ENCODE results near the gene SELENOP.
"Not testable (repeated sequence)": the region's sequence is repeated elsewhere in the genome, so short reads cannot be mapped to it uniquely, and the experiment has no call there.

Gene SELENOP

DNA sequence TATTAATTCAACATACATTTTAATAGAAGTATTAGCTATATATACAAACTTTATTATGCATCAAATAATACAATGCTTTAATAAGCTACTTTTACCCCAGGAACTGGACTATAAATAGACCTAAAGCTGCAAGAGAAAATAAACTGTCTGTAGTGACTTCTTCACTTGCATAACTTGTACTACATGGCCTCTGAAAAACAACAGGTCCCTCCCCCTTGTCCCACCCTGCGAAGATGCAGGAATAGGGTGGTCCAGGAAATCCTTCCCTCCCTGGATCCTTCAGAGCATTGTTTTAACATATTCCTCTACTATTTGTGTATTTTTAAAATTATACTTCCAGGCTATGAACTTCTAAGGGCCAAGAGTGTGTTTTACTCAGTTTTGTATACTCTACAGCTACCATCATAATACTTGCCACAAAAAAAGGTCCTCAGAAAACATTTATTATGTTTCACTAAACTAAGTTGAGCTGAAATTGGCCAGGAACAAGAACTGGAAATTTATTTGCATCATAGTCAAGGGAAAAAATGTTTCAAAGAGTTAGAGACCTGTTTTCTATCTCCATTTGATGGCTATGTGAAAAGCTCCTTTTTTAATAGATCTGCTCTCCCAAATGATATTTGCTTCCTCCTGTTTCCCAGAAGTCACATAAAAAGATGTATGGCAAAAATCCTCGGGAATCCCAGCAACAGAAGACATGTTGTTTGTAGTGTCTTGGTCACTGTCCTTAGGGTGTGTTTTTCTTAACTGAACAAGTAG is 15.2 kb upstream of the SELENOP start:
- DNase-seq, result no peak

DNA sequence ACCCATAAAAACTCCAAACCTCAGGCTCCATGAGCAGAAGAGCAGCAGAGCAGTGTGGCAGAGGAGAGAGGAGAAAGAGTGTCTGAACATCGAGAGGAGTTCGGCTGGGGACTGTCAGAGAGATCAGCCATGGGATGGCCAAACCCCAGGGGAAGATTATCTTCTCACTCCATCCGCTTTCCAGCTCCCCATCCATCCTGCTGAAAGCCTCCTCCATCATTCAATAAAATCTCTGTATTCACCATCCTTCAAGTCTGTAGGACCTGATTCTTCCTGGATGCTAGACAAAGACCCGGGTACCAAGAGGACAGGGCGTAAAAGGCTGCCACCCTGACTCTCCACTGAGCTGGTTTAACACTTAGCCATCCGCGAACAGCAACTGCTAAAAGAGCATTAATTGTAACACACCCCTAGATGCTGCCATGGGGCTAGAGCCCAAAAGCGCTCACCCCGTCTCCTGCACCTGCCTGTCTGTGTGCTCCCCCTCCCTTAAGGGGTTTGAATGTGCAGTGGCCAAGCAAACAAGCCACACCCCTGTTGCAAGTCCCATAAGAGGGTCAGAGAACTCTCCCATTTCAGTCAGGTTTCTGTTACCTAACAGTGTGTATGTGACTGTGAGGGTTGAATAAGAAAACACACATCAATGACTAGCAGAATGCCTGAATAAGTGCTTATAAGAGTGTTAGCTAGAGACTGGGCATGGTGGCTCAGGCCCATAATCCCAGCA is 13.9 kb upstream of the SELENOP start:
- DNase-seq, result no peak

DNA sequence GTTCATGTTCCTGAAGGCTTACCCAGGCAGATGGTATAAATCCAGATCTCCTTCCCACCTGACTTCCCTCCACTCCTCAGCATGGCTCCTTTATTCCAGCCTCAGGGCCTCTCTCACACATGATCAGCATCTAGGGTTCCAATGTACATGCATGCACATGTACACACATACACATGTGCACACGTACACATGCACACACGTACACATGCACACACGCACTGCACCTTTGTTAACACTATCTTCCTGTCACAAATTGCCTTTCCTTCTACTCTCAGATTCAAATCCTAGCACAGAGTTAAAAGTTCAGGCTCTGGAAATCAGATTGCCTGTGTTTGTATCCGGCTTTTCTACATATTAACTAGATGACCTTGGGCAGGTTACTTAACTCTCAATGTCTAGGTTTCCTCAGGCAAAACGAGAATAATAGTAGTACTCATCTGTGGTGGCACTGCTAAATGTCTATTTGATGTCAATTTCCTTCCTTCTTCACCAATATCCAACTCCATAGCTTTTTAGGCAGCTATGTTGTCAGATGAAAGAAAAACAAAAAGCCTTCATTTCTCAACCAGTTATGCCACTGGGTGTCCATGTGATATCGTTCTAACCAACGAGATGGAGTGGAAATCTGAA is 12.8 kb upstream of the SELENOP start:
- DNase-seq, result no peak

DNA sequence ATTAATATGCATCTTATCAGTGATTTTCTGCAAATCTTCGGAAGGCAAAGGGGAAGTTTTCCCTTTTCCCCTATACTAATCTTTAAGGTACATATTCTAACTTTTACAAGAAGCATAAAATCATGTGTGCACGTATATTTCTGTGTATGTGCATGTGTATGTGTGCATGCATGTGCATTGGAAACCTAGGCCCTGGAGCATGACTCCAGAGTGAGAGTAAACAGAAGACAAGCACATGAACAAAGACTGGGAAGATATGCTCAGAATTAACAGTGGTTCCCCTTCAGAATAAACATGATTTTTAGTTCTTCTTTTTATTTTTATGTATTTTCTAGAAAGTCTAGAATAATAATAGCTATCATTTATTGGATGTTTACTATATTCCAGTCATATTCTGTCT is 10.9 kb upstream of the SELENOP start:
- DNase-seq, result no peak

DNA sequence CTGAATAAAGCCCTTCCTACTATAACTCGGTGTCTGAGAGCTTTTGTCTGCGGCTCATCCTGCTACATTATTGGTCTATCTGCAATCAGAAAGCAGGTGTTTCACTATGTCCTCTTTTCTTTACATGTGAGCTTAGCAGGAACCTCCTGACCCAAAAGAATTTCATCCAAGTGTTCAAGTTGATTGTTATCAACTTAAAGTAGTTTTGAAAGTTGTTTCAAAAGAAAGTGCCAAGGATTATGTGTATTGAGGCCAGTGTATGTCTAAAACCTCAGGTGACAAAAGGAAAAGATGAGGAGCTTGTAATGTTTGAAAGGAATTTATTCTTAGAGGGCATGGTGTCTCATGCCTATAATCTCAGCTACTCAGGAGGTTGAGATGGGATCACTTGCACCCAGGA is 8.1 kb upstream of the SELENOP start:
- DNase-seq, result no peak

DNA sequence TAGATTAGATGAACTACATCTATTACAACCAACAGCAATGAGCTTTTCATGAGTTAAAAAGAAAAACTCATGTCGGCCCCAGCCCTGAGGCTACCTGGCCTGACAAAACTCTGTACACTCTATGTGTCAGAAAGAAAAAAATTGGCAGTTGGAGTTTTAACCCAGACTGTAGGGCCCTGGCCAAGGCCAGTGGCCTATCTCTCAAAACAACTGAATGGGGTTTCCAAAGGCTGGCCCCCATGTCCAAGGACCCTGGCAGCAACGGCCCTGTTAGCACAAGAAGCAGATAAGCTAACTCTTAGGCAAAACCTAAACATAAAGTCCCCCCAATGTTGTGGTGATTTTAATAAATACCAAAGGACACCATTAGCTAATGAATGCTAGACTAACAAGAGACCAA is 4.9 kb upstream of the SELENOP start:
- not testable (repeated sequence) for DNase-seq

DNA sequence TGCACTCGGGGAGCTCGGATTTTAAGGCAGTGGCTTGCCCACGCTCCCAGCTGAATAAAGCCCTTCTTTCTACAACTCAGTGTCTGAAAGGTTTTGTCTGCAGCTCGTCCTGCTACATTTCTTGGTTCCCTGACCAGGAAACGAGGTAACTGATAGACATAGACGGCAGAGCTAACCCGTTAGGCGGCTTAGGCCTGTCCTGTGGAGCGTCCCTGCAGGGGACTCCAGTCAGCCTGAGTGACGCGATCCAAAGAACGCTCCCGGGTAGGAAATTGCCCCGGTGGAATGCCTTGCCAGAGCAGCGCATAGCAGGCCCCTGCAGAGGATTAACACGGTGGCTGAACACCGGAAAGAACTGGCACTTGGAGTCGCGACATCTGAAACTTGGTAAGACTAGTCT is 1.8 kb upstream of the SELENOP start:
- no peak for DNase-seq

DNA sequence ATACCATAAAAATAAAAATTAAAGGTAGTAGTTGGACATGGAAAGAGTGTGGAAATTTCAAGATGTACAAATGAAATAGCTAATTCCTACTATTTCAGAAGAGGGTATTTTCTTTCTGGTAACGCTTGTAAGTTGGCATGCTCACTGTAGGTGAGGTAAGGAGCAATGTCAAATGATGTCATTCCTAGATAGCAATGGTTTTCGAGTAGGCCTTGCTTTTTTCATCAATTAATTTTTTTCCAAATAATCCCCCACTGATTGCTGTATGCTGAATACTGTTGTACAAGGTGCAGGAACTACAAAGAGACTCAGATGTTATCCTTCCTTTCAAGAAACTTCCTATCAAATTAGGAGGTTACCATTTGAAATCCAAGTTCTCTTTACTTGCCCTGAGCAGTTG is 928 bp upstream of the SELENOP start:
- DNase-seq, result no peak

DNA sequence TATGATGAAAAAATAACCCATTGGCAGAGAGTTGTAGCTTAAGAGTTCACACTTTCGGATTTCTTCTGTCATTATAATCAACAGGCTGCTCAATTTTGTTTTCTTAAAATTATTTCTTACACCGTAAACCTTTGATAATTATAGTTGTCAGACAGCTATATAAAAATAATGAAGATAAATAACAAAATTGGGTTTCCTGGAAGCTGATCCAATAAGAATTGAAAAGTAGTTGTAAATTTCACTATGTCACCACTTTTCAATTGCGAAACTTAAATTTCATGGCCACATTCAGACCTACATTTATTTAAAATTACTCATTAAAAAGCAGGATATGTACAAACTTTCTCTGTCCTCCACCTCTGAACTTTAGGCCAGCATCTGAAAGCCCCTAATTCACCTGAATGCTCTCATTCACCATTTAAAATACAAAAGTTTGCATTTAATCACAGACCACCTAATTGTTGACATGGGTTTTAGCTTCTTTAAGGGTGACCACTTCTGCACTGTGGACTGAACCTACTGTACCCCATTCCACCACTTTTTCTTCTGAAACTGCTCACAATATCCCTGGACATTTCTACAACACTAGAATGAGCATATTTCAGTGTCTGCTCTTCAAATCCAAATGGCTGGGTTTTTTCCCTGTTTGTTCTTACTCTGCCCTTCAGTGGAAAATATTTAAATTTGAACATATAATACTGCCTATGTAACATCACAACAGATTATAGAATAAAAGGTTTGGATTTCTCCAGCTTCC is 680 bp downstream of the SELENOP start:
- no peak for DNase-seq

DNA sequence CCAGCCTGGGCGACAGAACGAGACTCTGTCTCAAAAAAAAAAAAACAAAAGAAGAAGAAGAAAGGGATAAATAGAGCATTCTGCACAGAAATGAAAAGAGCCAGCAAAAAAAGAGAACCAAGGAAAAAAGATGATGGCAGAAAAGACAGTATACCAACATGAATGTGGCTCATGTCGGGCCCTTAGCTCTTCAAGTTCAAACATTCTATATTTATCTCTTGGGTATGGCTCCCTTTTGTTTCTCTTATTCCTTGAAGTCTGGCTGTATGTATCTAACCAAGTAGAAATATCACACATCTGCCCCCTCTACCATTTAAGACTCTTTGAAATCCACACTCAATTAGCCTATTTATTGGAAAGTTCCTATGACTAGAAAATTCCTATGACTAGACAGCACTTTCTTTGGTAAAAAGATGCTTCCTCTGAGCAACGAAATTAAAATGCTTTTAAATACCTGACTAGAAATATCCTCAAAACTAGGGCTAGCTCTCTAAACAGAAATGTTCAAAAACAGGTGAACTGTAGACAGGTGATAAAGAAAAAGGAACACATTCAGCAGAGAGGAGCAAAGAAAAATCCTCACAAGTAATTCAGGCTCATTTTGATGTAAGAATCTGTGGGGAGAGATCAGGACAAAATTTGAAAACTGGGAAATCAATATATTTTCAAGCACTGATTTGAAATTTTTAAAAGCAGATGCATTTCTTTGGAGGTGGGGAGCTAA is 2.6 kb downstream of the SELENOP start:
- DNase-seq, result no peak

DNA sequence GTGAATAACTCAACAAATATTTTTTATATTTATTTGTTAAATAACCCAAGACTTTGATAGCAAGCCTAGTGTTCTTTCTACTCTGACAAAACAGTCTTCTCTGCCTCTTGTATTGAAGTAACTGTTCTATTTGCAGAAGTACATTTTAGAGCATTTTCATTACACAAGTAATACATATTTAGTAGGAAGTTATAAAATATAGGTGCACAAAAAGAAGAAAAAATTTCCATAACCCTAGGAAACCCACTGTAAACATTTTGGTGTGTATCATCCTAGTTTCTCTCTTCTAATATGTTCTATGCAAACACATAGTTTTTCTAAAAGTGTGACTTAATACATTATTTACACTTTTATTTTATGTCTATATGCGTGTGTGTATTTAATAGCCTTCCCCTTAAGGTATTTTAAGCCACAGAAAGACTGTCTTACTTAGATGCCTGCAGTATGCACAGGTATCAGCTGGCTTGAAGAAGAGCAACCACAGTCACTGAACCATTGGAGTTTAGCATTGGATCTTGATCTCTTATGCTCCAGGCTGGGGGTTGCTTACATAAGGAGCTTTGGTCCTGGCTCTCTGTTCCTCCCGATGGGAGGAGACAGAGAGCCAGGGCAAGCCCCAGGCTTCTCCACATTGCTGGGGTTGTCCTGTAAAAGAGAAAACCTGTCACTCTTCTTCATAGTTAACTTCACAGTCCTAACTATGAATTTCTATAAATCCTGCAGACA is 3.8 kb downstream of the SELENOP start:
- DNase-seq, result no peak

DNA sequence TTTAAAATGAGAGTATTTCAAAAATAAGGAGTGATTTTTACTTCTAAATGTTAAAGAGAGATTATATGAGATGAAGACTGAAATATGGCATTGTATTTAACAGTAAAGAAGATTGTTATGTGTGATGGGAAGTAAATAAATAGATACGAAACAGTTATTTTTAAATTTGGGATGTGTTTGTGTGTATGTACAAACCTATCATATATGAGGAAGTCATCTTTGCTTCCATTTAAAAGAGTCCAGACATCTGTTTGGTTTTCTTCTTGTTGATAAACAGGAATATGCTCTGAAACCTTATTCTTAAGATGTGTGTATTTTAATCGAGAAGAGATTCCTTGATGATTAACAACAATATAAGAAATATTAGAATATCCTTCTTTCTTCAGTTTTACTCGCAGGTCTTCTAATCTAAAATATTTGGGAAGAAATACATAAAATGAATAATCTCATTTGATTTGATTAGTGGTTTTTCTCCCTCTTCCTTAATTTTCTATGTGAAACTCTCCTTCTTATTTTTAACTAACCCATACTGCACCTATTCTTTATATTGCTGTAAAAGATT is 4.9 kb downstream of the SELENOP start:
- no peak for DNase-seq

DNA sequence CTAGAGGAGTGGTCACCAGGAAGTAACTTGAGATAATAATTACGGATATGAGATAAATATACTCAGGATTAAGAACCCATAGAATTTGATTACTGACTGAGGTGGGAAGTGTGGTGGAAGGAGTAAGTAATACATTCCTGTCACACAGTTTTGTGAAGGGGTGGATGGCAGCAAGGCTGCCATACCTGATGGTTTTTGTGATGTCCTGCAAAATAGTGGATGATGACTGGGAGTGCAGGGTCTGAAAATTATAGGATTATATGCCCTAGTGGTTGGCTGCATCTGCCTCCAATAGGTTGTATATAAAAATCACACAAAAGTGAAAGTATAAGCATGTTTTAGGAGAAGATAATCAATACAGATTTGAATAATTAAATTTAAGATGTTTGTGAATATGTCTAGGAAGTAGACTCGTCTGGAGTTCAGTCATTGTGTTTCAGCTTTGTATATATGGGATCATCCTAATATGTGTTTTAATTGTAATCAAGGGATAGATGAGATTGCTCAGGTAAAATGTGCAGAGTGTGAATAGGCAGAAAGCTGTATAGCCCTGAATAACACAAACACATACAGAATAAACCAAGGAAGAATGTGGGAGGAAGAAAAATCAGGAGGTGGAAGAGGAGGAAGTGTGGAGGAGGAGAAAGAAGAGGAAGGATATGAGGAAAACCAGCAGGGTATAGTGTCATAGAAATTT is 5.5 kb downstream of the SELENOP start:
- DNase-seq, result no peak

DNA sequence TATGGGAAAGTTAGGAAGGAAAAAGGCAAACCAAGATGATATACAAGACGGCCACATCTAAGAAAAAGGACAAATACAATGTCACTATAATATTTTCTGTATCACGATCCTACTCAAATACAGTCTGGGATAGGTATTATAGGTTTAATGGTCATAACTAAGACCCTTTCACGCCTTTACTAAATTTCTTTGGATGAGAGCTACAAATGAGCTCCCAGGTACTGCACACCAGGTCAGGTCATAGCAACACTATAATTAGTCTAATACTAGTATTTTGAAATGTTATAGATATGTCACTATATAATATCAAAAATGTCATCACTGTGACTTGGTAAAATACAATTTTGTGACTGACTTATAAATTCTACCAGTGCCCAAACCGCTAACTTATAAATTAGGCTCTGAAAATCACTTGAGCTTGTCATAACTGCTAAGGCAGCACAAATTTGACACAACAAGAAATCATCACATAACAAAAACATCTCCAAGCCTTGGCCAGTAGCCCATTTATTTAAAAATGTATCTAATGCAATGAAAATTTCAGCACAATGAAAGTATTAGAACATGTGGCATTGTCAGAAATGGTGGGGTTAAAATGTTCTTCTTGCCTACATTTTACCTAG is 6.9 kb downstream of the SELENOP start:
- DNase-seq, result no peak

DNA sequence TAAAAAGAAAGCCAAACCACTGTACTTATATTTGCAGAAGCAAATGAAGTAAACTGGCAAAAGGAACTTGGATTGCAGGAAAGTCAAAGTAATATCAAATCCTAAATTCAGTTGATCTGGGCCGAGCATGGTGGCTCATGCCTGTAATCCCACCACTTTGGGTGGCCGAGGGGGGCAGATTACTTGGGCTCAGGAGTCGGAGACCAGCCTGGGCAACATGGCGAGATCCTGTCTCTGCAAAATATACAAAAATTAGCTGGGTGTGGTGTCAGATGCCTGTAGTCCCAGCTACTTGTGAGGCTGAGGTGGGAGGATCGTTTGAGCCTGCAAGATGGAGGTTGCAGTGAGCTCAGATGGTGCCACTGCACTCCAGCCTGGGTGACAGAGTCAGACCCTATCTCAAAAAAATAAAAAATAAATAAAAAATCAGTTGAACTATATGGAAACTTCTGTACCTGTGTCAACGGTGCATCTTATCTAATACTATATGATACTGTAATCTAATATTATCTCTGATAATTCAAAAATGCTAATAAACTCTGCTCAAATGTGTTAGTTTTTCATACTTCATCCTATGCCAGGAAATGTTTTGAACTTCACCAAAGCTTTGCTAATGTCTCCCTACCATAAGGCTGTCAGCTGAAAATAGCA is 10.1 kb downstream of the SELENOP start:
- no peak for DNase-seq

DNA sequence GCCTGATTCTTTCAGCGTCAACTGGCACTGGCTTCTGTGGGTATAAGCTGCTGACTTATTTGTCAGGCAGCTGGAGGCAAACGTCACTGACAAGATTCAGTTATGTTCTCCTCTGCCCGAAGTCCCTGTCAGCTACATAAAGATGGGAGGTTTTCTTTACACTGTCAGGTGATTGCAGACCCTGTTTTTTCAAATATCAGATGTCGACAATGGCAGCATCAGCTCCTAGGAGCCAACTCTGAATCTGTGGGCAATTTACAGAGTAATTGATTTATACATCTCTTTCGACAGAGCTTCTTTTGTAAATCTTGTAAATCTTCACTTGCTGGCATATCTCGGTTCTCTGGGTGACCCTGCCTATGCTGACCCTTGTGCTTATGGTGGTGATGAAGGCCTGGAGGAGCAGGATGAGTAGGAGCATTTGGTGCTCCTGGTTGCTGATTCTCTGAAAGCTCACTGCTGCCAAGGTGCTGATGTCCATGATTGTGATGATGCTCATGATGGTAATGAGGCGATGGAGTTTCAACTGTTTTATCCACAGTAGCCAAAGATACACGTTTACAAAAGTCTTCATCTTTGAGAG is 10.9 kb downstream of the SELENOP start:
- DNase-seq, result no peak

DNA sequence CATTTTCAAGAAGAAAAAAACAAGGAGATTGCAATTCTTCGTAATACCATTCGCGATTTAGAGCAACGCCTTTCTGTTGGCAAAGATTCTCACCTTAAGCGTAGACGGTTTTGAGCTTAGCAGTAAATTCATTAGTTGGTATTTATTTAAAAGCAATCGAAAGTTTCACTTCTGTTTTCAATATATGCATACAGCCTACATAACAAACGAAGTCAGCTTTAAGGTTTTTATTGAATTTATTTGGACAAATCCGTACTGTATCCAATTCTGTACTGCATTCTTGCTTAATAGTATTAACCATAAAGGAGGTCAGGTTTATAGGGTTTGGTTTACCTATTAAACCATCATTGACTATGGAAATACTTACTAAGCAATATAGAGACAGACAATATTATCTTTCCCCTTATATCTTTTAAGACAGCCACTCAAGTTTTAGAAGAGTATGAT is 12.0 kb downstream of the SELENOP start:
- DNase-seq, result no peak

DNA sequence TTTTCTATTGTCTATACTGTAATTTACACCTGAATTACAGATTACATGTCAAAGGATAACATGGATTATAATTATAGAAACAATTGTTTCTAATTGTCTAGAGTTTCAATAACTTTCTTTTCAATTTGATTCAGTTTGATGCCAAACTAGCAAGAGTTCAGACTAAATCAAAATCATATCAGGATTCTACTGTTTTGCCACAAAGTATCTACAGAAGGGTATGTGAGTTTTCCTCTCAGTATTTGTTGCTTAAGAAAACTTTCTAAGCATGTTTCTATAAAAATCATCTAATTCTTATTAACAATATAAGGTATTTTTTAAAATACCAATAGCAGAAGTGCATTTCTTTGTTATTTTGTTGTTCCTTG is 12.5 kb downstream of the SELENOP start:
- DNase-seq, result no peak

Measured in GDM1 (cell line).